Common myeloid progenitor, CD34-positive (primary cell): Measurements from ENCODE around the gene NPAS2.
A peak's percentile ranks its signal among the peaks of the same experiment; 100 is the strongest.

Experiments used
- CTCF ChIA-PET: fragments of 350-600 bp; sonication (Branson Sonifier 250); formaldehyde crosslinking; loops from one replicate; lab custom pipeline; 2021; ENCODE audit warnings: antibody characterized with exemption; lab: Charles Lee
- POLR2A ChIA-PET: fragments of 350-600 bp; sonication (Branson Sonifier 250); formaldehyde crosslinking; loops from one replicate; lab custom pipeline; 2021; ENCODE audit warnings: antibody characterized with exemption; lab: Charles Lee
- DNase-seq, 3 donors: peaks; one replicate each; pipeline versions ENCODE4 v3.0.0 to v3.0.0-alpha.2; 2013
- H3K27ac ChIP-seq, 2 experiments: 1 replicate in 1 of 2; 2 replicates in 1 of 2; pipeline ENCODE4 v1.7.0; 2013; ENCODE audit warnings: inconsistent platforms in 2 of 2, low read length in 2 of 2, mild to moderate bottlenecking in 2 of 2, low read depth in 1 of 2, moderate library complexity in 1 of 2; ENCODE audit not compliant: severe bottlenecking in 2 of 2, insufficient read depth in 1 of 2, poor library complexity in 1 of 2
- H3K27me3 ChIP-seq, 5 experiments: replicated peaks in 2 of 5; 1 replicate in 3 of 5; 2 replicates in 2 of 5; pipeline versions ENCODE4 v1.6.1 to v1.7.0; 2013; ENCODE audit warnings: low read length in 4 of 5, mild to moderate bottlenecking in 2 of 5, moderate library complexity in 2 of 5, inconsistent platforms in 1 of 5; ENCODE audit not compliant: insufficient read depth in 5 of 5, control insufficient read depth in 4 of 5
- H3K36me3 ChIP-seq, 4 experiments: 1 replicate in 2 of 4; 2 replicates in 2 of 4; pipeline versions ENCODE4 v1.6.1 to v1.7.0; 2013; ENCODE audit warnings: low read length in 3 of 4, control low read depth in 1 of 4, mild to moderate bottlenecking in 1 of 4; ENCODE audit not compliant: control insufficient read depth in 4 of 4, insufficient read depth in 4 of 4
- H3K4me1 ChIP-seq, 4 experiments: 1 replicate in 3 of 4; 2 replicates in 1 of 4; pipeline versions ENCODE4 v1.6.1 to v1.7.1; 2013; ENCODE audit warnings: low read length in 3 of 4, mild to moderate bottlenecking in 3 of 4, control low read depth in 1 of 4, inconsistent platforms in 1 of 4, moderate library complexity in 1 of 4; ENCODE audit not compliant: control insufficient read depth in 4 of 4, insufficient read depth in 4 of 4; ENCODE audit errors: control extremely low read depth in 1 of 4
- H3K4me3 ChIP-seq, 7 experiments: 1 replicate in 4 of 7; 2 replicates in 3 of 7; pipeline versions ENCODE4 v1.5.1 to v1.7.0; 2013; ENCODE audit warnings: mild to moderate bottlenecking in 7 of 7, low read length in 6 of 7, moderate library complexity in 6 of 7, inconsistent platforms in 2 of 7, low read depth in 2 of 7, control low read depth in 1 of 7; ENCODE audit not compliant: insufficient read depth in 4 of 7, control insufficient read depth in 1 of 7; ENCODE audit errors: extremely low read depth in 1 of 7
- H3K9me3 ChIP-seq, 5 experiments: 1 replicate in 4 of 5; 2 replicates in 1 of 5; pipeline versions ENCODE4 v1.6.1 to v1.7.1; 2013; ENCODE audit warnings: low read length in 4 of 5, mild to moderate bottlenecking in 2 of 5, inconsistent platforms in 1 of 5, low read depth in 1 of 5, moderate library complexity in 1 of 5; ENCODE audit not compliant: control insufficient read depth in 4 of 5, insufficient read depth in 2 of 5; ENCODE audit errors: control extremely low read depth in 1 of 5
- WGBS: methylation state at CpG from one replicate; pipeline ENCODE4 v1.1.5; 2013; ENCODE audit not compliant: insufficient coverage; 5-methylcytosine and 5-hydroxymethylcytosine counted together

NPAS2 gene

GRCh38 chr2:100980046-100980445 is 160.1 kb downstream of the NPAS2 start:
- no peak for DNase-seq
- H3K4me3 ChIP-seq: no peak overlapping the region
- H3K27me3 ChIP-seq: peaks cover 0 to 5% (median 0%) of the 10 kb centered on the region in 5 experiments
- CTCF ChIA-PET: no interaction called here
- 99% methylated on average over 9 of the region's 12 CpGs for WGBS
- H3K9me3 ChIP-seq: no peaks in the 10 kb centered on the region
- POLR2A ChIA-PET: no interaction called here
- no peaks in the 10 kb centered on the region for H3K4me1 ChIP-seq
- H3K36me3 ChIP-seq: no peaks in the 10 kb centered on the region
- no peak overlapping the region for H3K27ac ChIP-seq

DNA sequence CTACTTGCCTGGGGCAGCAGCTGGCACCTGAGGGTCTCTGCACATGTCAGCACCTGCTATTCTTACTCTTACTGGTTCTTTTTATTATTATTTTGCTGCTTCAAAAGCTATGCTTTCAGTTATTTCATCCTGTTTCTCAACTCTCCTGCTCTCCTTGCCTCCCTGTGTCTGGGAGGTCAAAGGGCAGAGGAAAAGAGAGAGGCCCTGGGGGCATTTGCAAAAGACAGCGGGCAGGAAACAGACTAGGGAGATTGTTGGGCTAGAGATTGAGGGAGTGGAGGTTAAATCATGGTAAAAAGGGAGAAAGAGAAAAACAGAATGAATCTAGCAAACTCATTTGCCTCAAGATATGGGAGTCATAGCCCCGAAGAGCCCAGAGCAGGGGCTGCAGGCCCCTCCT is 161.1 kb downstream of the NPAS2 start:
- ChIA-PET CTCF (no interaction called here), POLR2A (no interaction called here)

DNA sequence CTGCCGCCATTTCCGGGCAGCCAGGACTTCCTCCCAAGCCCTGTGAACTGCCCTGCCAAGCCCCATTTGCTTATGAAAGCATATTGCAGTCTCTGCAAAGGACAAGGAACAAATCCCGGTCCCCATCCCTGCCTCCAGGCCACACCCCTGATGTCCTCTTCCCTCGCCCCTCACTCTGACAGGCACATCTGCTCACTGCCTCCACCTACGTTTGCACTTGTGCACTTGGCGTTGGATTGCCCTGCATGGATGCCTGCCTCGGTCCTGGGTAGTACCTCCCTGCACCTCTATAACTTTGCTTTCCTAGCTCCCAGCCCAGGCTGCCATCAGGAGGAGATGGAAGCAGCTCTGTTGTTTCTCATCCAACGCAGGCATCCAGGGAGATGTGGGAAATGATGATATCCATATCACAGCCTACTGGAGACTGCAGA is 162.5 kb downstream of the NPAS2 start:
- POLR2A ChIA-PET: no interaction called here
- H3K4me1 ChIP-seq: no peaks in the 10 kb centered on the region
- no peak overlapping the region for H3K27ac ChIP-seq
- no peak overlapping the region for H3K4me3 ChIP-seq
- no peaks in the 10 kb centered on the region for H3K9me3 ChIP-seq
- CTCF ChIA-PET: interaction anchor here (0.7 to 2.1 kb wide), 4 partner anchors 8 to 372 kb away, joined by 3 to 13 read pairs (median 4); no protein-coding TSS in a partner anchor
- H3K27me3 ChIP-seq: no peaks in the 10 kb centered on the region
- no peak for DNase-seq
- no peaks in the 10 kb centered on the region for H3K36me3 ChIP-seq
- 99% methylated on average over 7 of the region's 8 CpGs for WGBS

More for the DNA sequence above, 161.1 kb downstream of the NPAS2 start:
- WGBS: 100% methylated on average over 1 of the region's 2 CpGs
- Histone ChIP-seq H3K27me3 (peaks cover 0 to 5% (median 0%) of the 10 kb centered on the region in 5 experiments), H3K36me3 (no peaks in the 10 kb centered on the region), H3K4me1 (no peaks in the 10 kb centered on the region), H3K4me3 (no peak overlapping the region), H3K9me3 (no peaks in the 10 kb centered on the region), H3K27ac (no peak overlapping the region)
- no peak for DNase-seq

- no peak for DNase-seq
- Histone ChIP-seq H3K27me3 (no peaks in the 10 kb centered on the region), H3K4me1 (no peaks in the 10 kb centered on the region), H3K9me3 (no peaks in the 10 kb centered on the region), H3K4me3 (no peak overlapping the region), H3K36me3 (no peaks in the 10 kb centered on the region), H3K27ac (no peak overlapping the region)
- POLR2A ChIA-PET: no interaction called here
- CTCF ChIA-PET: interaction anchor here (1.2 to 2.1 kb wide), 3 partner anchors 8 to 373 kb away, joined by 3 to 13 read pairs (median 5); no protein-coding TSS in a partner anchor
- 95% methylated on average over 12 of the region's 12 CpGs for WGBS
Observed at GRCh38 chr2:100983201-100983600, 163.3 kb downstream of the NPAS2 start.

DNA sequence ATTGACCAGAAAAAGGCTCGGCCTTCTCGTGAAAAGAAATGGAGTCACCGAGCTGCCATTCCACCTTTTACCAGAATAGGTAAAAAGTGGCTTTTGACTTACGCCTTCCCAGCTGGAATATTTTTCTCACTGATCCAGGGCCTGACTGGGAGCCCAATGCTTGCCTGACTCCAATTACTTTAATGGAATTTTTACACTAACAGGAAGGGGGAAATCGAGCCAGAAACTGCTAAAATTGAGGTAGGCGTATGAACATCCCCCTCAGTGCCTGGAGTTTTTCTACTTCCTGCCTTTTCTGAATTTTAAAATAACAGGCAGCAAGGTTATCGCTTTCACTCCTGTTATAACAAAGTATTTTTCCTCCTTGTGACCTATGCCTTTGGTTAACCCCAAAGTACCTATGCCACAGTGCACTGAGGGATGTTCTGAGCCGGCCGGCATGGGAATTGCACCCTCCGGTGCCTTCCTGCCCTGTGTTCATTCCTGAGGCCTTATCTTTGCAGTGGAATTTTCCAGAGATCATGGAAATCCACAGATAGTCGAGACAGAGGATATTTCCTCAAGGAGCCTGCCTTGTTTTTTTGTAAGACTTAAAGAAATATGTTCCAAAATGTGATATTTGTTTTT is 163.9 kb downstream of the NPAS2 start:
- Histone ChIP-seq H3K27ac (no peak overlapping the region), H3K4me1 (no peaks in the 10 kb centered on the region), H3K27me3 (no peaks in the 10 kb centered on the region), H3K4me3 (no peak overlapping the region), H3K9me3 (no peaks in the 10 kb centered on the region), H3K36me3 (no peaks in the 10 kb centered on the region)
- ChIA-PET CTCF (interaction anchor here (2.1 kb wide), 1 partner anchor 374 kb away, joined by 13 read pairs; no protein-coding TSS in a partner anchor), POLR2A (no interaction called here)
- 94% methylated on average over 9 of the region's 11 CpGs for WGBS
- no peak for DNase-seq

- no peaks in the 10 kb centered on the region for H3K9me3 ChIP-seq
- H3K4me3 ChIP-seq: no peak overlapping the region
- no peak overlapping the region for H3K27ac ChIP-seq
- H3K27me3 ChIP-seq: no peaks in the 10 kb centered on the region
- 40% methylated on average over 5 of the region's 7 CpGs for WGBS
- no peaks in the 10 kb centered on the region for H3K36me3 ChIP-seq
- no peaks in the 10 kb centered on the region for H3K4me1 ChIP-seq
- ChIA-PET POLR2A (no interaction called here), CTCF (interaction anchor here (1.0 to 2.1 kb wide), 4 partner anchors 11 to 391 kb away, joined by 3 to 13 read pairs (median 8); no protein-coding TSS in a partner anchor)
- peak; percentile 78 to 85 (median 79) for DNase-seq
Observed at GRCh38 chr2:100984892-100985307, 165.0 kb downstream of the NPAS2 start.

GRCh38 chr2:100986157-100986556 is 166.2 kb downstream of the NPAS2 start:
- no peaks in the 10 kb centered on the region for H3K27me3 ChIP-seq
- H3K4me3 ChIP-seq: no peak overlapping the region
- no peak overlapping the region for H3K27ac ChIP-seq
- H3K9me3 ChIP-seq: no peaks in the 10 kb centered on the region
- no peaks in the 10 kb centered on the region for H3K36me3 ChIP-seq
- no peak for DNase-seq
- WGBS: 97% methylated on average over 11 of the region's 11 CpGs
- H3K4me1 ChIP-seq: no peaks in the 10 kb centered on the region
- ChIA-PET CTCF (interaction anchor here (0.8 to 2.1 kb wide), 7 partner anchors 10 to 558 kb away, joined by 3 to 13 read pairs (median 4); no protein-coding TSS in a partner anchor), POLR2A (no interaction called here)
